ENCODE results near the gene DCUN1D5. TPM values are rescaled to one million over a fixed set of nuclear protein-coding genes. Genes with fewer than 3 reads are reported as not detected.

DCUN1D5 gene
- total RNA-seq, 2 donors from 2014 or later = 47.0 to 51.5 TPM

DNA sequence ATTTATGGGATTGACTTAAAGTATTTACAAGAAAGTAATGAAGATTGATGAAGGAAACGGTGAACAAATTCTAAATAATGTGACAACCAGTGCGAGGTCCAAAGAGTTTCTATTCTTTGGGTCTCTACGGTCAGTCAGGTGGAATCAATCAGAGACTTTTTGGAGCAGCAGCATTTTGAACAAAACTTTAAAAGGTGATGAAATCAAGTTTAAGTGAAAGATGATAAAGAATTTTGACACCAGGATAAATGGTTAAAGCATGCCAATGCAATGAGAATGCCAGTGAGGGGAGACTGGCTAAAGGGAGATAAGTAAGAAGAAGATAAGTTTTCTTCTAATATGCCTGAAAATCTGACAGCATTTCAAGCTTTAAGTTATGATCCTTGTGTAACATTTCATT is 67.9 kb downstream of the DCUN1D5 start:
- Histone ChIP-seq H3K4me1 (ENCODE audit: control insufficient read depth, insufficient read depth, low read length) (no peaks in the 10 kb centered on the region), H3K36me3 (ENCODE audit: control insufficient read depth, insufficient read depth, low read length) (no peaks in the 10 kb centered on the region), H3K4me3 (ENCODE audit: low read length) (no peak overlapping the region), H3K9me3 (ENCODE audit: control insufficient read depth, low read length) (no peaks in the 10 kb centered on the region), H3K9ac (ENCODE audit: extremely low read depth, low read length, poor library complexity, severe bottlenecking) (no peak overlapping the region), H3K27me3 (ENCODE audit: control insufficient read depth, insufficient read depth, low read length, poor library complexity, severe bottlenecking) (no peaks in the 10 kb centered on the region), H3K27ac (ENCODE audit: low read depth, low read length) (no peak overlapping the region)
- TF ChIP-seq, protein P1, sequence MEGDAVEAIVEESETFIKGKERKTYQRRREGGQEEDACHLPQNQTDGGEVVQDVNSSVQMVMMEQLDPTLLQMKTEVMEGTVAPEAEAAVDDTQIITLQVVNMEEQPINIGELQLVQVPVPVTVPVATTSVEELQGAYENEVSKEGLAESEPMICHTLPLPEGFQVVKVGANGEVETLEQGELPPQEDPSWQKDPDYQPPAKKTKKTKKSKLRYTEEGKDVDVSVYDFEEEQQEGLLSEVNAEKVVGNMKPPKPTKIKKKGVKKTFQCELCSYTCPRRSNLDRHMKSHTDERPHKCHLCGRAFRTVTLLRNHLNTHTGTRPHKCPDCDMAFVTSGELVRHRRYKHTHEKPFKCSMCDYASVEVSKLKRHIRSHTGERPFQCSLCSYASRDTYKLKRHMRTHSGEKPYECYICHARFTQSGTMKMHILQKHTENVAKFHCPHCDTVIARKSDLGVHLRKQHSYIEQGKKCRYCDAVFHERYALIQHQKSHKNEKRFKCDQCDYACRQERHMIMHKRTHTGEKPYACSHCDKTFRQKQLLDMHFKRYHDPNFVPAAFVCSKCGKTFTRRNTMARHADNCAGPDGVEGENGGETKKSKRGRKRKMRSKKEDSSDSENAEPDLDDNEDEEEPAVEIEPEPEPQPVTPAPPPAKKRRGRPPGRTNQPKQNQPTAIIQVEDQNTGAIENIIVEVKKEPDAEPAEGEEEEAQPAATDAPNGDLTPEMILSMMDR (conservative IDR thresholded peaks at IDR 0.05) = no peak
- Mint-ChIP-seq H3K9me3 (no peaks in the 10 kb centered on the region), H3K4me3 (no peak overlapping the region), H3K36me3 (ENCODE audit: low read depth) (no peaks in the 10 kb centered on the region), H3K27ac (no peak overlapping the region), H3K27me3 (ENCODE audit: insufficient read depth) (no peaks in the 10 kb centered on the region), H3K4me1 (no peaks in the 10 kb centered on the region)
- 94 to 98% methylated on average over 3 of the region's 3 CpGs for WGBS, 2 experiments (ENCODE audit: insufficient coverage in 1 of 2, insufficient read length in 1 of 2)
- no peak for DNase-seq

DNA sequence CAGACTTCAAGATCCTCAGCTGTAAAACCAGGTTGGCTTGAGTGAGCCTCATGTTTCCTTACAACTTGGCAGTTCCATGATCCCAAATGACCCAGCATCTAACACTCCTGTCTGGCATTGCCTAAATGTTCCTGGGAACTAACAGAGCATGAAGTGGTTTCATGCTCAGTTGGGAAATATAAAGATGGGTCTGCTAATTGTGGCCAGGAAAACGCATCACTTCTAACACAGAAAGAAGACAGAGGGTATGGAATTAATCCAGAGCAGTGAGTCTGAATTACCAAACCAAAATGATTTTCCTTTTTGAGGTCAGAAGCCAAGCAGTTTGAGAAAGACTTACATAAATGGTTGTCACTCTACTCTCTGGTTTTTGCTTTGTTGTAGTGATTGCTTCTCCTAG is 75.9 kb downstream of the DCUN1D5 start:
- no peak overlapping the region for H3K4me3 Mint-ChIP-seq
- no peaks in the 10 kb centered on the region for H3K9me3 Mint-ChIP-seq
- no peak overlapping the region for H3K4me3 ChIP-seq (ENCODE audit: low read length)
- H3K4me1 ChIP-seq (ENCODE audit: control insufficient read depth, insufficient read depth, low read length) = no peaks in the 10 kb centered on the region
- no peaks in the 10 kb centered on the region for H3K27me3 ChIP-seq (ENCODE audit: control insufficient read depth, insufficient read depth, low read length, poor library complexity, severe bottlenecking)
- H3K27ac Mint-ChIP-seq = no peak overlapping the region
- H3K9ac ChIP-seq (ENCODE audit: extremely low read depth, low read length, poor library complexity, severe bottlenecking) = no peak overlapping the region
- no peak for DNase-seq
- TF ChIP-seq, protein P1 (conservative IDR thresholded peaks at IDR 0.05) = no peak
- no peaks in the 10 kb centered on the region for H3K36me3 Mint-ChIP-seq (ENCODE audit: low read depth)
- no peaks in the 10 kb centered on the region for H3K4me1 Mint-ChIP-seq
- 62 to 100% methylated on average over 1 of the region's 1 CpG for WGBS, 2 experiments (ENCODE audit: insufficient coverage in 1 of 2, insufficient read length in 1 of 2)
- H3K9me3 ChIP-seq (ENCODE audit: control insufficient read depth, low read length) = no peaks in the 10 kb centered on the region
- H3K27ac ChIP-seq (ENCODE audit: low read depth, low read length) = no peak overlapping the region
- H3K27me3 Mint-ChIP-seq (ENCODE audit: insufficient read depth) = no peaks in the 10 kb centered on the region
- no peaks in the 10 kb centered on the region for H3K36me3 ChIP-seq (ENCODE audit: control insufficient read depth, insufficient read depth, low read length)

DNA sequence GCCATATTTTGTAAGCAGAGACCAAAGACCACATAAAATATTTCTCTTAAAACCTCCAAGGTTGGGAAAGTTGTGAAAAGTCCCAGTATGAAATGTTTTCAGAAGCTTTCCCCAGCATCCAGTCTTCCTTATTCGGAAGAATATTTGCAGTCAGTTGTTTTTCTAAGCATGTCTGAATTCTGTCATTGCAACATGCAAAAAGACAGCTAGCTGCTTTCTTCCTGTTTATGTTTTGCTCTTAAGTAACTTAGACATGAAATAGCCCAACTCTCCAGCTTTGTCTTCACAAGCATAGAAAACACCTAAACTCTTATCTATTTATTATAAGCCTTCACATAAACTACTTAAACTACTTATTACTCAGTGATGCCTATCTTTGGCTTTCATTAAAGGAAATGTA is 78.5 kb downstream of the DCUN1D5 start:
- no peak overlapping the region for H3K27ac ChIP-seq (ENCODE audit: low read depth, low read length)
- H3K9me3 Mint-ChIP-seq = peaks cover 11% of the 10 kb centered on the region
- no peak for DNase-seq
- no peaks in the 10 kb centered on the region for H3K27me3 Mint-ChIP-seq (ENCODE audit: insufficient read depth)
- TF ChIP-seq, protein P1 (conservative IDR thresholded peaks at IDR 0.05) = no peak
- no peaks in the 10 kb centered on the region for H3K27me3 ChIP-seq (ENCODE audit: control insufficient read depth, insufficient read depth, low read length, poor library complexity, severe bottlenecking)
- no peaks in the 10 kb centered on the region for H3K9me3 ChIP-seq (ENCODE audit: control insufficient read depth, low read length)
- no peak overlapping the region for H3K27ac Mint-ChIP-seq
- H3K9ac ChIP-seq (ENCODE audit: extremely low read depth, low read length, poor library complexity, severe bottlenecking) = no peak overlapping the region
- H3K4me3 ChIP-seq (ENCODE audit: low read length) = no peak overlapping the region
- no peaks in the 10 kb centered on the region for H3K4me1 Mint-ChIP-seq
- H3K36me3 Mint-ChIP-seq (ENCODE audit: low read depth) = no peaks in the 10 kb centered on the region
- WGBS, 2 experiments (ENCODE audit: insufficient coverage in 1 of 2, insufficient read length in 1 of 2) = 89 to 100% methylated on average over 1 of the region's 1 CpG
- H3K4me1 ChIP-seq (ENCODE audit: control insufficient read depth, insufficient read depth, low read length) = no peaks in the 10 kb centered on the region
- no peak overlapping the region for H3K4me3 Mint-ChIP-seq
- no peaks in the 10 kb centered on the region for H3K36me3 ChIP-seq (ENCODE audit: control insufficient read depth, insufficient read depth, low read length)

Other genes with a start within 250 kb of the DCUN1D5 start
- gene MMP3, start 248.6 kb downstream of the DCUN1D5 start, total RNA-seq = not detected
- not detected for gene MMP12, start 217.2 kb downstream of the DCUN1D5 start, total RNA-seq
- gene MMP13, start 136.4 kb downstream of the DCUN1D5 start, total RNA-seq = not detected
- gene DYNC2H1, start 17.3 kb upstream of the DCUN1D5 start, total RNA-seq = 10 to 100 TPM; 21.1 to 31.9 TPM

Data from endodermal cell (in vitro differentiated cells).